VCaP (cell line): ENCODE measurements around the gene CNGB1.

Experiments
- H3K27ac ChIP-seq: fragments of 450-650 bp; 2 replicates; pipeline ENCODE4 v1.5.1; 2017
- CTCF ChIP-seq: fragments of 450-650 bp; conservative IDR thresholded peaks from 2 replicates; pipeline ENCODE4 v1.5.1; 2017; ENCODE audit warnings: mild to moderate bottlenecking, moderate library complexity

Gene CNGB1

GRCh38 chr16:57930533-57930932, 40.4 kb downstream of the CNGB1 start:
- no peak for TF ChIP-seq CTCF
- no peak overlapping the region for H3K27ac ChIP-seq

- no peak for TF ChIP-seq CTCF
Measured at GRCh38 chr16:57929250-57929649, 41.7 kb downstream of the CNGB1 start.

GRCh38 chr16:57926041-57926440, 44.9 kb downstream of the CNGB1 start:
- no peak for TF ChIP-seq CTCF
- no peak overlapping the region for H3K27ac ChIP-seq

More at GRCh38 chr16:57929250-57929649, 41.7 kb downstream of the CNGB1 start:
- no peak overlapping the region for H3K27ac ChIP-seq

GRCh38 chr16:57925310-57925709, 45.6 kb downstream of the CNGB1 start:
- no peak overlapping the region for H3K27ac ChIP-seq
- TF ChIP-seq CTCF = no peak

- H3K27ac ChIP-seq = no peak overlapping the region
- TF ChIP-seq CTCF = no peak
Measured at GRCh38 chr16:57924514-57924913, 46.4 kb downstream of the CNGB1 start.

- no peak overlapping the region for H3K27ac ChIP-seq
- no peak for TF ChIP-seq CTCF
Measured at GRCh38 chr16:57923841-57924240, 47.1 kb downstream of the CNGB1 start.

- TF ChIP-seq CTCF = no peak
- H3K27ac ChIP-seq = no peak overlapping the region
Measured at GRCh38 chr16:57923418-57923817, 47.5 kb downstream of the CNGB1 start.

GRCh38 chr16:57920880-57921229, 50.1 kb downstream of the CNGB1 start:
- no peak for TF ChIP-seq CTCF
- H3K27ac ChIP-seq = no peak overlapping the region
